ENCODE results near the gene GRAMD1A.

GRAMD1A gene

GRCh38 chr19:35059006-35059798 lies 59.1 kb downstream of the GRAMD1A start:
- ChIA-PET POLR2A (no interaction called here), CTCF (interaction anchor here (0.7 to 9.6 kb wide), 10 partner anchors 8 to 451 kb away, joined by 4 to 193 read pairs (median 8); partner anchors contain the start of genes HPN and LGI4)
- H3K4me1 ChIP-seq (ENCODE audit: control insufficient read depth, insufficient read depth, low read length): peaks cover 7% of the 10 kb centered on the region; the same call in 1 of the 2 replicates
- no peak overlapping the region for H3K27ac ChIP-seq (ENCODE audit: extremely low read depth, low read depth, low read length)
- no peak for TF ChIP-seq ZNF138 (tag by site-specific recombination; IDR thresholded peaks at IDR 0.05; ENCODE audit: borderline replicate concordance)
- no peak for TF ChIP-seq FEZF1 (tag by site-specific recombination; IDR thresholded peaks at IDR 0.05)
- no peak for TF ChIP-seq ZNF830 (tag by site-specific recombination; IDR thresholded peaks at IDR 0.05; ENCODE audit: low read depth)
- TF ChIP-seq ZSCAN4 (tag by site-specific recombination; IDR thresholded peaks at IDR 0.05): no peak
- TF ChIP-seq ZNF335 (tag by site-specific recombination; conservative IDR thresholded peaks at IDR 0.05): no peak
- no peak for TF ChIP-seq ZNF362 (tag by site-specific recombination; IDR thresholded peaks at IDR 0.05)
- TF ChIP-seq ZNF513 (tag by site-specific recombination; IDR thresholded peaks at IDR 0.05): no peak
- no peak for TF ChIP-seq ZNF433 (tag by site-specific recombination; IDR thresholded peaks at IDR 0.05; ENCODE audit: low read depth)
- TF ChIP-seq SCRT2 (tag by site-specific recombination; IDR thresholded peaks at IDR 0.05): peak; percentile 88
- TF ChIP-seq ZNF341 (tag by site-specific recombination; IDR thresholded peaks at IDR 0.05; ENCODE audit: low read depth): no peak
- peak; percentile 22; the same call in 1 of the 2 replicates for TF ChIP-seq ZFP3 (tag by site-specific recombination; IDR thresholded peaks at IDR 0.05; ENCODE audit: low read depth)
- no peak for TF ChIP-seq ZNF19 (tag by site-specific recombination; IDR thresholded peaks at IDR 0.05; ENCODE audit: low read depth)
- TF ChIP-seq ZNF416 (tag by site-specific recombination; IDR thresholded peaks at IDR 0.05): no peak
- peak; percentile 99 for TF ChIP-seq ZNF121 (tag by site-specific recombination; IDR thresholded peaks at IDR 0.05)
- peak; percentile 75; the same call in 1 of the 2 replicates for TF ChIP-seq ZSCAN16 (tag by site-specific recombination; IDR thresholded peaks at IDR 0.05)
- no peak for TF ChIP-seq ZIC2 (tag by site-specific recombination; IDR thresholded peaks at IDR 0.05)
- no peak for TF ChIP-seq KLF10 (tag by site-specific recombination; IDR thresholded peaks at IDR 0.05)
- no peak for TF ChIP-seq BCL6B (tag by site-specific recombination; IDR thresholded peaks at IDR 0.05)
- no peak for TF ChIP-seq ZNF555 (tag by site-specific recombination; conservative IDR thresholded peaks at IDR 0.05)
- no peak for TF ChIP-seq ZNF514 (tag by site-specific recombination; IDR thresholded peaks at IDR 0.05)
- TF ChIP-seq KLF1 (tag by site-specific recombination; IDR thresholded peaks at IDR 0.05): no peak
- no peak for TF ChIP-seq ZEB2 (tag by site-specific recombination; IDR thresholded peaks at IDR 0.05)
- no peak for TF ChIP-seq KLF9 (tag by site-specific recombination; IDR thresholded peaks at IDR 0.05; ENCODE audit: low read depth)
- no peak for TF ChIP-seq ZNF549 (tag by site-specific recombination; IDR thresholded peaks at IDR 0.05)
- no peak for TF ChIP-seq PRDM1 (tag by site-specific recombination; IDR thresholded peaks at IDR 0.05)
- TF ChIP-seq ZSCAN18 (tag by site-specific recombination; IDR thresholded peaks at IDR 0.05): no peak
- peak; percentile 91 for TF ChIP-seq ZBTB17 (tag by site-specific recombination; IDR thresholded peaks at IDR 0.05)
- TF ChIP-seq ZBTB44 (tag by site-specific recombination; IDR thresholded peaks at IDR 0.05): no peak
- TF ChIP-seq SCRT1 (tag by site-specific recombination; IDR thresholded peaks at IDR 0.05; ENCODE audit: borderline replicate concordance): peak; percentile 96
- no peak for TF ChIP-seq GLI4 (tag by site-specific recombination; IDR thresholded peaks at IDR 0.05)
- TF ChIP-seq ZBTB48 (tag by site-specific recombination; IDR thresholded peaks at IDR 0.05): no peak
- no peaks in the 10 kb centered on the region; the same call in 1 of the 2 replicates for H3K9me3 ChIP-seq (ENCODE audit: control insufficient read depth, insufficient read depth, low read depth, low read length)
- no peaks in the 10 kb centered on the region; a peak in 1 of 3 replicates for H3K36me3 ChIP-seq (ENCODE audit: control insufficient read depth in 2 of 2, insufficient read depth in 1 of 2, low read length in 2 of 2)
- H3K4me3 ChIP-seq (ENCODE audit: low read depth, low read length): no peak overlapping the region
